Stimulated activated CD4-positive, alpha-beta T cell treated with anti-CD3 and anti-CD28 coated beads, Interleukin-4, amount 100 ng/mL, for 24 hours (primary cell): ENCODE results near the gene FZR1.

Experiments
- DNase-seq: peaks from one replicate; pipeline ENCODE4 v3.0.0-alpha.2; 2020

FZR1 gene

DNA sequence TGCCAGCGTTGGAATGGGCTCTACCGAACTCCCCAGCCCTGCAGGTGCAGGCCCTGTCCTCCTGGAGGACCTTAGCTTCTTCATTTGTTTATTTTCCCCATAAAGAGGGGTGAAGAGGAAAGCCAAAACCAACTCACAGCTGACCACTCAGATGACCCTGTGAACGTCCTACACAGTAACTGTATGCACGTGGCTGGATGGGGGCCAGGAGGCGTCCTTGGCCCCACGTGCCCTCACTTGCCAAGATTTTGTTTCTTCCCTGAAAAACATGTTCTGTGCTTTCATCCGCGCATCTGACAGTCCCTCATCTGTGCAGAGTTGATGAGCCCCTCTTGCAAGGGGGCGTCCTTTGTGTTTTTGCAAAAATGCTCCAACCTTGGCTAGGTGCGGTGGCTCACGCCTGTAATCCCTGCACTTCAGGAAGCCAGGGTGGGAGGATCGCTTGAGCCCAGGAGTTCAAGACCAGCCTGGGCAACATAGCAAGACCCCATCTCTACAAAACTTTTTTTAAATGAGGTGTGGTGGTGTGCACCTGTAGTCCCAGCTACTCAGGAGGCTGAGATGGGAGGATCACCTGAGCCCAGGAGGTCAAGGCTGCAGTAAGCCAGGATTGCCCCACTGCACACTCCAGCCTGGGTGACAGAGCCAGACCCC lies 27.6 kb downstream of the FZR1 start:
- DNase-seq, result no peak

DNA sequence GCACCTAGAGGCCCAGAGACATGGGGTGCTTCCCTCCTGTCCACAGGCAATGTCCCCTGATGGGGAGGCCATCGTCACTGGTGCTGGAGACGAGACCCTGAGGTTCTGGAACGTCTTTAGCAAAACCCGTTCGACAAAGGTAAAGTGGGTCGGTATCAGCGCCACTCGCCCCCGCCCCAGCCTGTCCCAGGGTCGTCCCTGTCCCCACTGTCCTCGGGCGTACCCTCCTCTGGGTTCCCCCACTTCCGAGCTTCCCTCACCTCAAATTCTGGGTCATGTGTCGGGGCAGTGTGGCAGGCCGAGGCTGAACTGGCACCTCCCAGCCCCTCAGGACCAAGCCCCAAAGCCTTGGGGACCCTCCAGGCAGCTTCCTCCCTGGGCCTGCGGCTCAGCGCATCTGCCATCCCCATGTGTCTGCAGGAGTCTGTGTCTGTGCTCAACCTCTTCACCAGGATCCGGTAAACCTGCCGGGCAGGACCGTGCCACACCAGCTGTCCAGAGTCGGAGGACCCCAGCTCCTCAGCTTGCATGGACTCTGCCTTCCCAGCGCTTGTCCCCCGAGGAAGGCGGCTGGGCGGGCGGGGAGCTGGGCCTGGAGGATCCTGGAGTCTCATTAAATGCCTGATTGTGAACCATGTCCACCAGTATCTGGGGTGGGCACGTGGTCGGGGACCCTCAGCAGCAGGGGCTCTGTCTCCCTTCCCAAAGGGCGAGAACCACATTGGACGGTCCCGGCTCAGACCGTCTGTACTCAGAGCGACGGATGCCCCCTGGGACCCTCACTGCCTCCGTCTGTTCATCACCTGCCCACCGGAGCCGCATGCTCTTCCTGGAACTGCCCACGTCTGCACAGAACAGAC lies 28.5 kb downstream of the FZR1 start:
- no peak for DNase-seq

- DNase-seq, result no peak
Observed at GRCh38 chr19:3535235-3535535, 29.1 kb downstream of the FZR1 start.

DNA sequence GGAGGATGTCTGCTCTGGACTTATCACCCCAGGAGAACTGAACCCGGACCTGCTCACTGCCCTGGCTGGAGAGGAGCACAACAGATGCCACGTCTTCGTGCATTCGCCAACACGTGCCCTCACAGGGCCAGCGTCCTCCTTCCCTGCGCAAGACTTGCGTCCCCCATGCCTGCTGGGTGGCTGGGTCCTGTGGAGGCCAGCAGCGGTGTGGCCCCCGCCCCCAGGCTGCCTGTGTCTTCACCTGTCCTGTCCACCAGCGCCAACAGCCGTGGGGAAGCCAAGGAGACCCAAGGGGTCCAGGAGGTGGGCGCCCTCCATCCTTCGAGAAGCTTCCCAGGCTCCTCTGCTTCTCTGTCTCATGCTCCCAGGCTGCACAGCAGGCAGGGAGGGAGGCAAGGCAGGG lies 29.5 kb downstream of the FZR1 start:
- DNase-seq, result no peak

DNA sequence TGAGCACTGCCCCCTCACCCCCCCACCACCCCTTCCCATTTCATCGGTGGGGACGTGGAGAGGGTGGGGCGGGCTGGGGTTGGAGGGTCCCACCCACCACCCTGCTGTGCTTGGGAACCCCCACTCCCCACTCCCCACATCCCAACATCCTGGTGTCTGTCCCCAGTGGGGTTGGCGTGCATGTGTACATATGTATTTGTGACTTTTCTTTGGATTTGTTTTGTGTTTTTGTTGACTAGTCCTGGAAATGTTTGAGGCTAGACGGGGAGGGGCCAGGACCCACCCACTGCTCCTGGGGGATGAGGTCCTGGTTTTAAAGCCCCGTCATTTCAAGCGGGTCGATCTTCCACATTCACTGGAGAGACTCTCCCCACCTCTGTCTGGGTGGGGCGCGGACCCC lies 29.9 kb downstream of the FZR1 start:
- no peak for DNase-seq

DNA sequence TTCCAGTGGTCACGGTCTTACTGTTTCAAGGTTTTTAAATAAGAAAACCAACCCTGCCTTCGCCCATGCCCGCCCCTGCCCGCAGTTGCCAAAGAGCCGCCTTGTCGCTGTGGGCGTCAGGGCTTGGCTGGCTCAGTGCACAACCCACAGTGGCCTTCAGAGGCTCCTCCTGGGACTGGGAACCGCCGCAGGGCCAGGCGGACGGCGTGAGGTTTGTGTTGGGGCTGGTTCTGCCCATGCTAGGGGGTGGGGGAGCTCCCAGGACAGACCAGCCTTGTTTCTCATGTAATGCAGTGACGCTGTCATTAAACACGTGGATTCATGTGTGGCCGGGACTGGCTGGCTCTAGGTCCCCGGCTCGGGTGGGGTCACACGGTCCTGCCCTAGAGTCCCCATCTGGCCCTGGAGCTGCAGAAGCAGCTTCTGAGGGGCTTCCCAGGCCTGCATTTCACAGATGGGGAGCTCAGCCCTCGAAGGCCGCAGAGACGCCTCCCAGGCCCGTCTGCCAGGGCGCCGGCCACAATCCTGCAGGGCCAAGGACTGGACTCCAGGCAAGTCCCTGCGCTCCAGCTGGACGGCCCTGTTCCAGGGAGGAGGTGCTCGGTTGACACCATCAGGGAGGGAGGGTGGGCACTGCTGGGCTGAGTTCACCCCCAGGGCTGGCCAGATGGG lies 30.5 kb downstream of the FZR1 start:
- no peak for DNase-seq

DNA sequence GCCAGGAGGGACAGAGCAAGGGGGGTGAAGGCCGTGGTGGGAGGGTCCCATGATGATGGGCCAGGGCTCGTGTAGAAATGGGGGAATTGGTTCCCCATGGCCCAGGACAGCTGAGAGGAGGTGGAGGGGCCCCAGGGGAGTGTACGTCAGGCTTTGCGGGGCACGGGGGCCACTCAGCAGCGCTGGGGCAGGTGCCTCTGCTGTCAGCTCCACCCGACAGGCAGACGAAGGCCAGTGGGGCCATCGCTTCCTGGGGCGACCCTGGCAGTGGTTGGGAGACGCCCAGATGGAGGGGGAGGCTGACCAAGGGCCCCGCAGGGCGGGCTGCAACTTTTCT lies 31.0 kb downstream of the FZR1 start:
- no peak for DNase-seq

GRCh38 chr19:3537438-3538240 lies 31.5 kb downstream of the FZR1 start:
- no peak for DNase-seq

DNA sequence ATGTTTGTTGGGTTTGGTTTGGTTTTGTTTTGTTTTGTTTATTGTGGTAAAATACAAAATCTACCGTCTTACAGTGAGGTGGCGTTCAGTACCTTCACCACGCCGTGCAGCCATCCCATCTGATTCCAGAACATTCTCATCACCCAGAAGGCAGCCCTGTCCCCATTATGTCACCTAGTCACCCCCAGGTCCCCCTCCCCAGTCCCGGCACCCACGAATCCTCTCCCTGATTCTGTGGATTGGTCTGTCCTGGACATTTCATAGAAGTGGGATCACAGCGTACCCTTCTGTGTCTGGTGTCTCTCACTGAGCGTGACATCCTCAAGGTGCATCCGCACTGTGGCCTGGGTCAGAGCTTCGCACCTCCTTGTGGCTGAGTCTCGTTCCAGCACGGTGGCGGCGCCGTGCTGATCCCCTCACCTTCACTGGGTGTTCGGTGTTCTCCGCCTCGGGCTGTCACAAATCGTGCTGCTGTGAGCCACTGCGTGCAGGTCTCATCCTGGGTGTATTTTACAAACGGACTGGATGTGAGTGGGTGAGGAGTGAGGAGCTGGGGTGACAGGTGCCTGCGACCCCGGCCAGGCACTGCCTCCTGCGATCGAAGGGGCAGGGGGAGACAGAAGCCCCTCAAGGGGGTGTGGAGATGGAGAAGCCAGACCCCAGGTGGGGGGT lies 32.3 kb downstream of the FZR1 start:
- no peak for DNase-seq

- no peak for DNase-seq
Observed at GRCh38 chr19:3538965-3539755, 33.0 kb downstream of the FZR1 start, which contains the start of gene TEKTIP1. TEKTIP1 (plus strand) TSS chr19:3539174; CDS start chr19:3539178, 4 bp downstream.

- no peak for DNase-seq
Observed at GRCh38 chr19:3539756-3540118, 33.6 kb downstream of the FZR1 start.

DNA sequence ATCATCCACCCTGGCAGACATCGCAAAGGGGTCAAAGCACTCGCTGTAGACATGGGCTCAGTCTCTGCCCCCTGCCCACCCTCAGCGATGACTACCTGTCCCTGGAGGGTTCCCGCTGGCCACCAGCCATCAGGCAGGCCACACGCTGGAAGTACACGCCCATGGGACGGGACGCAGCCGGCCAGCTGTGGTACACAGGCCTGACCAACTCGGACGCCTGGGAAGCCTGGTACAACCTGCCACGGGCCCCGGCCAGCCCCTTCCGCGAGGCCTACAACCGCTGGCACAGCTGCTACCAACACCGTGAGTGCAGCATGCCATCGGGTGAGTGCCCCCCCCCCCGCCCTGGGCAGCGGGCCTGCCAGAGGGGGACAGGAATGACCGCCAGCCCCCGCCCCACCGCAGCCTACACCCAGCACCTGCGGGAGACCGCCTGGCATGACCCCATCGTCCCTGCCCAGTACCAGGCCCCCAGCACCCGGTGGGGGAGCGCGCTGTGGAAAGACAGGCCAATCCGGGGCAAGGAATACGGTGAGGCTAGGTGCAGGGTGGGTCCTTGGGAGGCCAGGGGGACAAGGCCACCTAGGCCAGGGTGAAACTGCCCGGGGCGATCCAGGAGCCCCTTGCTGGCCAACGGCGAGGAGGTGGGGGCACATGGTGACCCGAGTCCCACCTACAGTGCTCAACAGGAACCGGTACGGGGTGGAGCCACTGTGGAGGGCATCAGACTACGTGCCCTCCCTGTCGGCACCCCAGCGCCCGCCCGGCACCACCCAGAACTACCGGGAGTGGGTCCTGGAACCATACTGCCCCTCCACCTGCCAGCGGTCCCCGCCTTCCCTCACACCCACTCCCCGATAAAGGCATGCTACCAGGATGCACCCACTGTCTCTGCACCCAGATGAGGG lies 37.3 kb downstream of the FZR1 start:
- DNase-seq, result no peak

GRCh38 chr19:3544058-3544376 lies 37.9 kb downstream of the FZR1 start:
- DNase-seq, result no peak

DNA sequence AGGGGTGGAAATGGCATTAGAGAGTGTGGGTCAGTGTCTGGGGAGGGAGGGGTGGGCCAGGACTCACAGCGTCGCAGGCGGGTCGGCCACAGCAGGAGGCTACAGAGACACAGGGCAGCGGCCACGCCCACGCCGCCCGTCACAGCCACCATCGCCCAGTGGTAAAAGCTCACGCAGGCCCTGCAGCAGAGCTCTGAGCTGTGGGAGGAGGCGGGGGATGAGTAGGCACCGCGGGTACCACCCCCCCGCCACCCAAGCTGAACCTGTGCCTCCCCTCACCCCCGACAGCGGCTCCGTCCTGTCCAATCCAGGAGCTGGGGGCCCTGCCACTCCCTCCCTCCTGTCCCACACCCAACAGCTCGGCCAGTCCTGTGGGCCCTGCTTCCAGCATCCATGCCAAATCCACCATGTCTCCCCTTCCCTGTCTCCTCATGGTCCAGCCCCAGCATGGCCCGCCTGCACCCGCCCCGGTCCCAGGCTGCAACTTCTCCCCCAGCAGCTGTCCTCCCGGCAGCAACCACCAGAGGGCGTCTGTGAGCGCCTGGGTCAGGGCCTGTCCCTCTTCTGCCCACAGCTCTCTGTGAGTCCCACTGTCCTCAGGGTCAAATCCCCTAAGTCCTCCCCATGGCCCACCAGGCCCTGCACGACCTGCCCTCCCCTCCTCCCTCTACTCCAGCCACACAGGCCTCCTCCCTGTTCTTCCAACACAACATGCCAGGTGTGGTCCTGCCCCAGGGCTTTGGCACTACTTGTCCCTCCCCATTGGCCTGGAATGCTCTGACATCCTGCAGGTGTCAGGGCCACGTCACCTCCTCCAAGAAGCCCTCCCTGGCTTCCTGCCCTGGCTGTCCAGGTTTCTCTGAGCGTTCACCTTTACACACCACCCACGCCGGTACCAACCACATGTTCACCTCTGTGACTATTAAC lies 38.9 kb downstream of the FZR1 start:
- DNase-seq, result peak; percentile 83

- DNase-seq, result no peak
Observed at GRCh38 chr19:3545669-3546034, 39.5 kb downstream of the FZR1 start.

- DNase-seq, result no peak
Observed at GRCh38 chr19:3546119-3546518, 40.0 kb downstream of the FZR1 start.

GRCh38 chr19:3547301-3547731 lies 41.2 kb downstream of the FZR1 start:
- DNase-seq, result peak; percentile 39

- DNase-seq, result no peak
Observed at GRCh38 chr19:3547767-3548282, 41.7 kb downstream of the FZR1 start.

- DNase-seq, result no peak
Observed at GRCh38 chr19:3548606-3549005, 42.5 kb downstream of the FZR1 start.

GRCh38 chr19:3549816-3550215 lies 43.7 kb downstream of the FZR1 start:
- no peak for DNase-seq
